K562 (cell line): ENCODE results near the gene PHKB. TPM values are rescaled to one million over a fixed set of nuclear protein-coding genes. Genes with fewer than 3 reads are reported as not detected.

Experiments used
- ATAC-seq: fragments of 200-7000 bp; cut with Tn5 transposase; 3 replicates; pipeline ENCODE4 v1.9.1; 2020; ENCODE audit warnings: moderate library complexity
- BruUV-seq: library from RNA; stranded (reverse); fragments of 400-500 nt; replicated peaks from 2 replicates; lab custom pipeline; 2021; lab: Mats Ljungman, UMichigan
- CTCF ChIA-PET: fragments of 300-600 bp; formaldehyde crosslinking; extraction: SDS; loops from one replicate; lab custom pipeline; 2021; ENCODE audit warnings: low intra/inter-chr PET ratio; lab: Yijun Ruan, JAX
- POLR2A ChIA-PET: fragments of 300-600, 350-650 bp; sonication (Branson Sonifier 250); formaldehyde crosslinking; extraction: SDS; loops from one replicate; lab custom pipeline; 2021; ENCODE audit warnings: antibody characterized with exemption, inconsistent platforms; lab: Yijun Ruan, JAX
- DNase-seq, 4 experiments: peaks; one replicate each; pipeline versions ENCODE4 v3.0.0 to v3.0.0-alpha.2; 2011 to 2018; ENCODE audit warnings: low spot score in 3 of 4, mixed read lengths in 3 of 4; ENCODE audit errors: extremely low read depth in 1 of 4
- FAIRE-seq: peaks from 2 replicates; lab custom pipeline; 2011; peaks lifted over from hg19 to GRCh38; lab: Jason Lieb, UNC
- H2AFZ ChIP-seq: 2 replicates; pipeline ENCODE4 v1.6.0; 2011; ENCODE audit warnings: low read depth, low read length, control low read depth, inconsistent platforms
- H3K27ac ChIP-seq: fragments of 200-600 bp; 3 replicates; pipeline ENCODE4 v1.8.0; 2011; ENCODE audit warnings: low read depth, mild to moderate bottlenecking, control low read depth, inconsistent platforms, low read length, moderate library complexity, mixed read lengths; ENCODE audit errors: extremely low read depth
- H3K27me3 ChIP-seq, 2 experiments: fragments of 300-600 bp in 1 of 2; 2 replicates in 1 of 2; 3 replicates in 1 of 2; pipeline versions ENCODE4 v1.6.0 to v1.8.0; 2011; ENCODE audit warnings: inconsistent platforms in 2 of 2, low read length in 2 of 2, mild to moderate bottlenecking in 1 of 2, mixed read lengths in 1 of 2, moderate library complexity in 1 of 2; ENCODE audit not compliant: control insufficient read depth in 2 of 2, insufficient read depth in 2 of 2
- H3K36me3 ChIP-seq: fragments of 300-600 bp; 3 replicates; pipeline ENCODE4 v1.8.0; 2011; ENCODE audit warnings: mild to moderate bottlenecking, low read length, inconsistent platforms; ENCODE audit not compliant: control insufficient read depth, insufficient read depth
- H3K4me1 ChIP-seq, 2 experiments: fragments of 200-600 bp in 1 of 2; replicated peaks in 1 of 2; 2 replicates in 1 of 2; 3 replicates in 1 of 2; pipeline versions ENCODE4 v1.5.1 to v1.8.0; 2011; ENCODE audit warnings: inconsistent platforms in 2 of 2, low read length in 2 of 2, mild to moderate bottlenecking in 1 of 2, mixed read lengths in 1 of 2, moderate library complexity in 1 of 2; ENCODE audit not compliant: control insufficient read depth in 2 of 2, insufficient read depth in 2 of 2
- H3K4me2 ChIP-seq: 2 replicates; pipeline ENCODE4 v1.6.1; 2011; ENCODE audit warnings: low read length, control low read depth, inconsistent platforms, mixed read lengths; ENCODE audit not compliant: insufficient read depth
- H3K4me3 ChIP-seq: fragments of 200-600 bp; sonication (generic), shearing (Covaris generic); 2 replicates; pipeline ENCODE4 v1.5.1; 2016; ENCODE audit warnings: control low read depth, inconsistent platforms
- H3K79me2 ChIP-seq: fragments of 200-600 bp; 3 replicates; pipeline ENCODE4 v1.8.0; 2011; ENCODE audit warnings: low read length, inconsistent platforms; ENCODE audit not compliant: control insufficient read depth, insufficient read depth
- H3K9ac ChIP-seq, 2 experiments: 2 replicates each; pipeline versions ENCODE4 v1.6.0 to v1.6.1; 2011; ENCODE audit warnings: low read depth in 2 of 2, low read length in 2 of 2, control low read depth in 1 of 2, inconsistent platforms in 1 of 2, mild to moderate bottlenecking in 1 of 2, mixed read lengths in 1 of 2; ENCODE audit not compliant: insufficient read depth in 1 of 2
- H3K9me1 ChIP-seq: one replicate; pipeline ENCODE4 v1.6.0; 2011; ENCODE audit warnings: inconsistent platforms, mild to moderate bottlenecking, low read length, moderate library complexity; ENCODE audit not compliant: control insufficient read depth, insufficient read depth
- H3K9me3 ChIP-seq: replicated peaks from 2 replicates; pipeline ENCODE4 v1.5.1; 2011; ENCODE audit warnings: low read depth, low read length, inconsistent platforms; ENCODE audit not compliant: control insufficient read depth, insufficient read depth
- H4K20me1 ChIP-seq: replicated peaks from 2 replicates; pipeline ENCODE4 v1.6.1; 2011; ENCODE audit warnings: low read length, inconsistent platforms, mixed read lengths; ENCODE audit not compliant: control insufficient read depth, insufficient read depth
- EGR1 ChIP-seq: fragments of 450-650 bp; conservative IDR thresholded peaks from 2 replicates; pipeline ENCODE4 v1.6.1; 2017; ENCODE audit warnings: mild to moderate bottlenecking
- KDM1A ChIP-seq, 2 experiments: fragments of 450-650 bp; IDR thresholded peaks; 2 replicates each; pipeline ENCODE4 v1.6.1; 2016; ENCODE audit warnings: mild to moderate bottlenecking in 2 of 2
- KLF1 ChIP-seq: fragments of 450-650 bp; IDR thresholded peaks from 2 replicates; pipeline ENCODE4 v1.6.1; 2016; ENCODE audit warnings: missing genetic modification characterization, missing compliant biosample characterization
- MAX ChIP-seq: sonication (generic); formaldehyde crosslinking; IDR thresholded peaks from 2 replicates; pipeline ENCODE4 v1.9.0; 2022; ENCODE audit warnings: mild to moderate bottlenecking, missing genetic modification reagents
- MEF2D ChIP-seq: conservative IDR thresholded peaks from 2 replicates; pipeline ENCODE4 v1.6.1; 2016; ENCODE audit warnings: low read depth, missing genetic modification characterization, missing compliant biosample characterization
- PKNOX1 ChIP-seq: fragments of 450-650 bp; IDR thresholded peaks from 2 replicates; pipeline ENCODE4 v1.6.1; 2016
- TCF3 ChIP-seq: sonication (generic); formaldehyde crosslinking; IDR thresholded peaks from 2 replicates; pipeline ENCODE4 v1.4.0; 2020; ENCODE audit warnings: mild to moderate bottlenecking, missing genetic modification reagents
- ZBTB12 ChIP-seq: fragments of 250-450 bp; sonication (Bioruptor Pico); IDR thresholded peaks from 2 replicates; pipeline ENCODE4 v1.4.0; 2020
- ZFPM2 ChIP-seq: fragments of 250-450 bp; sonication (Bioruptor Pico); IDR thresholded peaks from 2 replicates; pipeline ENCODE4 v1.5.1; 2022; ENCODE audit warnings: mild to moderate bottlenecking
- ZMIZ1 ChIP-seq, 2 experiments: fragments of 150-350 bp in 1 of 2; IDR thresholded peaks; 2 replicates each; pipeline ENCODE4 v1.6.1; 2012 to 2016; ENCODE audit warnings: low read depth in 2 of 2, low read length in 2 of 2, mild to moderate bottlenecking in 1 of 2, moderate library complexity in 1 of 2
- ZNF146 ChIP-seq: IDR thresholded peaks from one replicate; pipeline ENCODE4 v1.6.1; 2018; ENCODE audit warnings: missing compliant biosample characterization; ENCODE audit not compliant: unreplicated experiment
- ZNF444 ChIP-seq: fragments of 250-450 bp; sonication (Bioruptor Pico); IDR thresholded peaks from 2 replicates; pipeline ENCODE4 v1.4.0; 2020; ENCODE audit warnings: mild to moderate bottlenecking, moderate library complexity
- WGBS: fragments of 100-300 bp; shearing (Covaris generic); methylation state at CpG from one replicate; pipeline ENCODE4 v1.1.6; 2016; ENCODE audit warnings: low coverage, mixed read lengths; ENCODE audit not compliant: insufficient coverage; ENCODE audit errors: missing lambda C conversion rate; 5-methylcytosine and 5-hydroxymethylcytosine counted together
- in situ Hi-C: fragments of 300-500 bp; cut with MboI; formaldehyde crosslinking; loops from 4 replicates; pipeline ENCODE4 v1.15.0; 2018; ENCODE audit warnings: inconsistent platforms, mixed read lengths
- intact Hi-C: fragments of 100-400 bp; cut with micrococcal nuclease; formaldehyde crosslinking; loops from 2 replicates; pipeline ENCODE4 v1.14.2; 2022
- polyA plus RNA-seq, 8 experiments: library from polyadenylated mRNA; depleted of rRNA in 4 of 8; stranded (reverse) in 5 of 8; unstranded in 3 of 8; fragments of >200 nt; fragmentation: Nextera tagmentation in 2 of 8; fragmentation: Illumina TruSeq in 1 of 8; extraction: Ambion mirVana in 2 of 8; extraction: Trizol in 1 of 8; gene quantifications; 2 replicates each; pipeline versions ENCODE4 v1.2.1 to v1.2.3, GENCODE V29; 2011 to 2014; ENCODE audit warnings: inconsistent platforms in 1 of 8, missing spikeins in 1 of 8
- total RNA-seq, 7 experiments: library from RNA; depleted of rRNA in 6 of 7; stranded (reverse); fragments of >200 nt in 6 of 7; fragmentation: Illumina TruSeq in 2 of 7; extraction: Trizol in 2 of 7; gene quantifications; 2 replicates each; pipeline versions ENCODE4 v1.2.1 to v1.2.3, GENCODE V29; 2011 to 2021; ENCODE audit warnings: low replicate concordance in 1 of 7

Gene PHKB
- total and polyA plus RNA-seq, 9 of the 15 experiments (the other 6 are each of a cell fraction or from before 2014, with no cell fraction given), result 24.7 to 92.3 (median 67.0) TPM

- TF ChIP-seq EGR1 (peak; percentile 50; the same call in 1 of the 2 replicates), MEF2D (tag) (no peak), TCF3 (CRISPR knock-in tag) (peak; percentile 44), KDM1A (IDR thresholded peaks at IDR 0.05) (peak; percentile 81 to 82), ZNF146 (CRISPR knock-in tag) (no peak)
These were observed 252.1 kb downstream of the PHKB start (continued) for GRCh38 chr16:47713225-47713595.

- H3K27me3 ChIP-seq, result peaks cover 2 to 8% of the 10 kb centered on the region in 2 experiments; a peak in 3 of 5 replicates
- no peak overlapping the region for H3K27ac ChIP-seq
- H3K36me3 ChIP-seq, result no peaks in the 10 kb centered on the region
- no peak overlapping the region for H2AFZ ChIP-seq
- no peak for TF ChIP-seq ZNF444 (CRISPR knock-in tag)
- TF ChIP-seq ZFPM2 (CRISPR knock-in tag), result no peak
- TF ChIP-seq ZBTB12 (CRISPR knock-in tag), result no peak
- no peak for TF ChIP-seq MAX
- no peak for TF ChIP-seq KLF1
- no peak for TF ChIP-seq ZMIZ1 (IDR thresholded peaks at IDR 0.05; ENCODE audit: low read depth in 2 of 2, low read length in 2 of 2)
- no peak for TF ChIP-seq PKNOX1
- TF ChIP-seq, all 486 proteins: peak for 0
- H3K4me2 ChIP-seq, result no peak overlapping the region
- no peak overlapping the region for H3K4me3 ChIP-seq
- ATAC-seq (no peak), DNase-seq (no peak), FAIRE-seq (no peak)
- intact Hi-C loops, result no loop called here
- peaks cover 0 to 5% of the 10 kb centered on the region in 2 experiments; a peak in 2 of 5 replicates for H3K4me1 ChIP-seq
- H3K9me1 ChIP-seq, result no peaks in the 10 kb centered on the region
- H3K9ac ChIP-seq, result no peak overlapping the region
- 3% methylated on average over 2 of the region's 2 CpGs for WGBS
- no peaks in the 10 kb centered on the region for H3K9me3 ChIP-seq
- H4K20me1 ChIP-seq, result no peaks in the 10 kb centered on the region
- no peaks in the 10 kb centered on the region for H3K79me2 ChIP-seq
- no TSS peak for BruUV-seq
- in situ Hi-C loops, result no loop called here
- ChIA-PET CTCF (no interaction called here), POLR2A (interaction anchor here (0.7 to 0.9 kb wide), 2 partner anchors 9 to 1020 kb away, joined by 3 read pairs; no protein-coding TSS in a partner anchor)
These were observed 254.4 kb downstream of the PHKB start for GRCh38 chr16:47715442-47716083.
